Stimulated activated CD4-positive, alpha-beta T cell treated with anti-CD3 and anti-CD28 coated beads, Interleukin-12 subunit alpha, Interleukin-12 subunit beta, amount 100 ng/mL, for 48 hours (primary cell): ENCODE results near the gene ACKR1.

Experiments used
- DNase-seq, 3 donors: peaks; one replicate each; pipeline ENCODE4 v3.0.0-alpha.2; 2020; ENCODE audit warnings: low read depth in 2 of 3, low spot score in 1 of 3

Gene ACKR1

GRCh38 chr1:159218649-159219636 lies 14.3 kb downstream of the ACKR1 start:
- no peak for DNase-seq

- no peak for DNase-seq
These were observed 17.6 kb downstream of the ACKR1 start for GRCh38 chr1:159222075-159222865.

- no peak for DNase-seq
These were observed 18.3 kb downstream of the ACKR1 start for GRCh38 chr1:159223004-159223403.

- no peak for DNase-seq
These were observed 23.9 kb downstream of the ACKR1 start for GRCh38 chr1:159228554-159228953.

- DNase-seq, result no peak
These were observed 24.7 kb downstream of the ACKR1 start for GRCh38 chr1:159229260-159229885.

GRCh38 chr1:159229896-159230295 lies 25.2 kb downstream of the ACKR1 start:
- DNase-seq, result no peak

- no peak for DNase-seq
These were observed 35.0 kb downstream of the ACKR1 start for GRCh38 chr1:159239551-159240220.

- DNase-seq, result no peak
These were observed 42.6 kb downstream of the ACKR1 start for GRCh38 chr1:159247266-159247665.

GRCh38 chr1:159248311-159248710 lies 43.6 kb downstream of the ACKR1 start:
- DNase-seq, result no peak

GRCh38 chr1:159250638-159251216 lies 46.1 kb downstream of the ACKR1 start:
- no peak for DNase-seq
